HepG2 (cell line): ENCODE measurements around the gene HAUS5. TPM values are rescaled to one million over a fixed set of nuclear protein-coding genes. Genes with fewer than 3 reads are reported as not detected.

Source experiments
- CREB1 ChIP-seq, 2 experiments: fragments of 450-650 bp in 1 of 2; IDR thresholded peaks; 2 replicates each; pipeline ENCODE4 v1.6.1; 2016 to 2017; ENCODE audit warnings: control low read depth in 1 of 2, mild to moderate bottlenecking in 1 of 2, missing compliant biosample characterization in 1 of 2, missing genetic modification characterization in 1 of 2
- HMGA1 ChIP-seq: sonication (generic); formaldehyde crosslinking; conservative IDR thresholded peaks from 2 replicates; pipeline ENCODE4 v1.4.0; 2020; ENCODE audit warnings: missing genetic modification reagents
- JARID2 ChIP-seq: sonication (generic); formaldehyde crosslinking; IDR thresholded peaks from 2 replicates; pipeline ENCODE4 v1.8.1; 2023; ENCODE audit warnings: missing genetic modification reagents, inconsistent platforms; ENCODE audit not compliant: insufficient replicate concordance
- NFYB ChIP-seq: sonication (generic); formaldehyde crosslinking; IDR thresholded peaks from 2 replicates; pipeline ENCODE4 v1.4.0; 2020; ENCODE audit warnings: missing genetic modification reagents
- PLRG1 ChIP-seq: fragments of 450-650 bp; conservative IDR thresholded peaks from 2 replicates; pipeline ENCODE4 v1.6.1; 2016
- SIN3A ChIP-seq: IDR thresholded peaks from 2 replicates; pipeline ENCODE4 v1.6.1; 2011; ENCODE audit warnings: low read depth, mild to moderate bottlenecking, control low read depth, low read length, borderline replicate concordance
- SMARCE1 ChIP-seq: fragments of 450-650 bp; IDR thresholded peaks from 2 replicates; pipeline ENCODE4 v1.6.1; 2017; ENCODE audit warnings: borderline replicate concordance
- ZNF501 ChIP-seq: sonication (generic); formaldehyde crosslinking; IDR thresholded peaks from 2 replicates; pipeline ENCODE4 v1.5.1; 2020; ENCODE audit warnings: mild to moderate bottlenecking, moderate library complexity, missing genetic modification reagents
- ZNF678 ChIP-seq: sonication (generic); formaldehyde crosslinking; IDR thresholded peaks from 2 replicates; pipeline ENCODE4 v1.4.0; 2020; ENCODE audit warnings: mild to moderate bottlenecking, missing genetic modification reagents
- ZSCAN21 ChIP-seq: sonication (generic); formaldehyde crosslinking; IDR thresholded peaks from 2 replicates; pipeline ENCODE4 v1.8.0; 2022; ENCODE audit warnings: mild to moderate bottlenecking, missing genetic modification reagents, moderate library complexity, borderline replicate concordance
- polyA plus RNA-seq, 8 experiments: library from polyadenylated mRNA; depleted of rRNA in 3 of 8; stranded (reverse) in 7 of 8; unstranded in 1 of 8; fragments of >200 nt; fragmentation: Illumina TruSeq in 4 of 8; extraction: Trizol in 4 of 8; gene quantifications; 2 replicates each; pipeline versions ENCODE4 v1.2.1 to v1.2.3, GENCODE V29; 2011 to 2016; ENCODE audit warnings: low read depth in 4 of 8, missing spikeins in 1 of 8, mixed read lengths in 1 of 8; ENCODE audit not compliant: insufficient read depth in 1 of 8
- total RNA-seq, 5 experiments: library from RNA; depleted of rRNA; stranded (reverse); fragments of >200 nt; fragmentation: Illumina TruSeq; extraction: Trizol; gene quantifications; 2 replicates each; pipeline ENCODE4 v1.2.3, GENCODE V29; 2016; ENCODE audit warnings: low read depth in 1 of 5
- TF ChIP-seq, protein P1 (sequence below): sonication (generic); formaldehyde crosslinking; IDR thresholded peaks from 2 replicates; pipeline ENCODE4 v1.5.0; 2020; ENCODE audit warnings: mild to moderate bottlenecking, missing genetic modification reagents, borderline replicate concordance
- TF ChIP-seq, protein P2 (sequence below): sonication (generic); formaldehyde crosslinking; IDR thresholded peaks from 2 replicates; pipeline ENCODE4 v1.4.0; 2020; ENCODE audit warnings: missing genetic modification reagents
- TF ChIP-seq, protein P3 (sequence below): sonication (generic); formaldehyde crosslinking; IDR thresholded peaks from 2 replicates; pipeline ENCODE4 v1.8.0; 2022; ENCODE audit warnings: missing genetic modification reagents, low read depth, mild to moderate bottlenecking, borderline replicate concordance
- TF ChIP-seq, protein P4 (sequence below): conservative IDR thresholded peaks from 2 replicates; pipeline ENCODE4 v1.6.1; 2018; ENCODE audit warnings: missing genetic modification reagents
- TF ChIP-seq, protein P5 (sequence below): IDR thresholded peaks from 2 replicates; pipeline ENCODE4 v1.6.1; 2018; ENCODE audit warnings: missing genetic modification reagents, mild to moderate bottlenecking, missing compliant biosample characterization

Gene HAUS5
- total and polyA plus RNA-seq, 2 of the 13 experiments (the other 11 are each of a cell fraction or from before 2014, with no cell fraction given) = 10.3 to 17.7 TPM

GRCh38 chr19:35612559-35613321 lies at the start of gene HAUS5 (continued):
- TF ChIP-seq, protein P1, sequence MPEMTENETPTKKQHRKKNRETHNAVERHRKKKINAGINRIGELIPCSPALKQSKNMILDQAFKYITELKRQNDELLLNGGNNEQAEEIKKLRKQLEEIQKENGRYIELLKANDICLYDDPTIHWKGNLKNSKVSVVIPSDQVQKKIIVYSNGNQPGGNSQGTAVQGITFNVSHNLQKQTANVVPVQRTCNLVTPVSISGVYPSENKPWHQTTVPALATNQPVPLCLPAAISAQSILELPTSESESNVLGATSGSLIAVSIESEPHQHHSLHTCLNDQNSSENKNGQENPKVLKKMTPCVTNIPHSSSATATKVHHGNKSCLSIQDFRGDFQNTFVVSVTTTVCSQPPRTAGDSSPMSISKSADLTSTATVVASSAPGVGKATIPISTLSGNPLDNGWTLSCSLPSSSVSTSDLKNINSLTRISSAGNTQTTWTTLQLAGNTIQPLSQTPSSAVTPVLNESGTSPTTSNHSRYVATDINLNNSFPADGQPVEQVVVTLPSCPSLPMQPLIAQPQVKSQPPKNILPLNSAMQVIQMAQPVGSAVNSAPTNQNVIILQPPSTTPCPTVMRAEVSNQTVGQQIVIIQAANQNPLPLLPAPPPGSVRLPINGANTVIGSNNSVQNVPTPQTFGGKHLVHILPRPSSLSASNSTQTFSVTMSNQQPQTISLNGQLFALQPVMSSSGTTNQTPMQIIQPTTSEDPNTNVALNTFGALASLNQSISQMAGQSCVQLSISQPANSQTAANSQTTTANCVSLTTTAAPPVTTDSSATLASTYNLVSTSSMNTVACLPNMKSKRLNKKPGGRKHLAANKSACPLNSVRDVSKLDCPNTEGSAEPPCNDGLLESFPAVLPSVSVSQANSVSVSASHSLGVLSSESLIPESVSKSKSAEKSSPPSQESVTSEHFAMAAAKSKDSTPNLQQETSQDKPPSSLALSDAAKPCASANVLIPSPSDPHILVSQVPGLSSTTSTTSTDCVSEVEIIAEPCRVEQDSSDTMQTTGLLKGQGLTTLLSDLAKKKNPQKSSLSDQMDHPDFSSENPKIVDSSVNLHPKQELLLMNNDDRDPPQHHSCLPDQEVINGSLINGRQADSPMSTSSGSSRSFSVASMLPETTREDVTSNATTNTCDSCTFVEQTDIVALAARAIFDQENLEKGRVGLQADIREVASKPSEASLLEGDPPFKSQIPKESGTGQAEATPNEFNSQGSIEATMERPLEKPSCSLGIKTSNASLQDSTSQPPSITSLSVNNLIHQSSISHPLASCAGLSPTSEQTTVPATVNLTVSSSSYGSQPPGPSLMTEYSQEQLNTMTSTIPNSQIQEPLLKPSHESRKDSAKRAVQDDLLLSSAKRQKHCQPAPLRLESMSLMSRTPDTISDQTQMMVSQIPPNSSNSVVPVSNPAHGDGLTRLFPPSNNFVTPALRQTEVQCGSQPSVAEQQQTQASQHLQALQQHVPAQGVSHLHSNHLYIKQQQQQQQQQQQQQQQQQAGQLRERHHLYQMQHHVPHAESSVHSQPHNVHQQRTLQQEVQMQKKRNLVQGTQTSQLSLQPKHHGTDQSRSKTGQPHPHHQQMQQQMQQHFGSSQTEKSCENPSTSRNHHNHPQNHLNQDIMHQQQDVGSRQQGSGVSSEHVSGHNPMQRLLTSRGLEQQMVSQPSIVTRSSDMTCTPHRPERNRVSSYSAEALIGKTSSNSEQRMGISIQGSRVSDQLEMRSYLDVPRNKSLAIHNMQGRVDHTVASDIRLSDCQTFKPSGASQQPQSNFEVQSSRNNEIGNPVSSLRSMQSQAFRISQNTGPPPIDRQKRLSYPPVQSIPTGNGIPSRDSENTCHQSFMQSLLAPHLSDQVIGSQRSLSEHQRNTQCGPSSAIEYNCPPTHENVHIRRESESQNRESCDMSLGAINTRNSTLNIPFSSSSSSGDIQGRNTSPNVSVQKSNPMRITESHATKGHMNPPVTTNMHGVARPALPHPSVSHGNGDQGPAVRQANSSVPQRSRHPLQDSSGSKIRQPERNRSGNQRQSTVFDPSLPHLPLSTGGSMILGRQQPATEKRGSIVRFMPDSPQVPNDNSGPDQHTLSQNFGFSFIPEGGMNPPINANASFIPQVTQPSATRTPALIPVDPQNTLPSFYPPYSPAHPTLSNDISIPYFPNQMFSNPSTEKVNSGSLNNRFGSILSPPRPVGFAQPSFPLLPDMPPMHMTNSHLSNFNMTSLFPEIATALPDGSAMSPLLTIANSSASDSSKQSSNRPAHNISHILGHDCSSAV = no peak
- TF ChIP-seq, protein P2, sequence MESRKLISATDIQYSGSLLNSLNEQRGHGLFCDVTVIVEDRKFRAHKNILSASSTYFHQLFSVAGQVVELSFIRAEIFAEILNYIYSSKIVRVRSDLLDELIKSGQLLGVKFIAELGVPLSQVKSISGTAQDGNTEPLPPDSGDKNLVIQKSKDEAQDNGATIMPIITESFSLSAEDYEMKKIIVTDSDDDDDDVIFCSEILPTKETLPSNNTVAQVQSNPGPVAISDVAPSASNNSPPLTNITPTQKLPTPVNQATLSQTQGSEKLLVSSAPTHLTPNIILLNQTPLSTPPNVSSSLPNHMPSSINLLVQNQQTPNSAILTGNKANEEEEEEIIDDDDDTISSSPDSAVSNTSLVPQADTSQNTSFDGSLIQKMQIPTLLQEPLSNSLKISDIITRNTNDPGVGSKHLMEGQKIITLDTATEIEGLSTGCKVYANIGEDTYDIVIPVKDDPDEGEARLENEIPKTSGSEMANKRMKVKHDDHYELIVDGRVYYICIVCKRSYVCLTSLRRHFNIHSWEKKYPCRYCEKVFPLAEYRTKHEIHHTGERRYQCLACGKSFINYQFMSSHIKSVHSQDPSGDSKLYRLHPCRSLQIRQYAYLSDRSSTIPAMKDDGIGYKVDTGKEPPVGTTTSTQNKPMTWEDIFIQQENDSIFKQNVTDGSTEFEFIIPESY (CRISPR knock-in tag) = no peak
- no peak for TF ChIP-seq PLRG1
- peak; percentile 100 for TF ChIP-seq CREB1 (IDR thresholded peaks at IDR 0.05)
- TF ChIP-seq CREB1 (CRISPR knock-in tag; IDR thresholded peaks at IDR 0.05) = peak; percentile 100
- TF ChIP-seq HMGA1 = no peak
- TF ChIP-seq, protein P3, sequence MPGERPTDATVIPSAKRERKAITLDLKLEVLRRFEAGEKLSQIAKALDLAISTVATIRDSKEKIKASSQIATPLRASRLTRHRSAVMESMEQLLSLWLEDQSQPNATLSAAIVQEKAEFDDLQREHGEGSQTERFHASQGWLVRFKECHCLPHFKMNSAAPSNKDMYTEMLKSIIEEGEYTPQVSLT (CRISPR knock-in tag) = no peak
- TF ChIP-seq, protein P4, sequence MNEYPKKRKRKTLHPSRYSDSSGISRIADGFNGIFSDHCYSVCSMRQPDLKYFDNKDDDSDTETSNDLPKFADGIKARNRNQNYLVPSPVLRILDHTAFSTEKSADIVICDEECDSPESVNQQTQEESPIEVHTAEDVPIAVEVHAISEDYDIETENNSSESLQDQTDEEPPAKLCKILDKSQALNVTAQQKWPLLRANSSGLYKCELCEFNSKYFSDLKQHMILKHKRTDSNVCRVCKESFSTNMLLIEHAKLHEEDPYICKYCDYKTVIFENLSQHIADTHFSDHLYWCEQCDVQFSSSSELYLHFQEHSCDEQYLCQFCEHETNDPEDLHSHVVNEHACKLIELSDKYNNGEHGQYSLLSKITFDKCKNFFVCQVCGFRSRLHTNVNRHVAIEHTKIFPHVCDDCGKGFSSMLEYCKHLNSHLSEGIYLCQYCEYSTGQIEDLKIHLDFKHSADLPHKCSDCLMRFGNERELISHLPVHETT (CRISPR knock-in tag) = 0 out of 2 replicates have a peak, but pooled peaks have one; percentile 47
- TF ChIP-seq, protein P5, sequence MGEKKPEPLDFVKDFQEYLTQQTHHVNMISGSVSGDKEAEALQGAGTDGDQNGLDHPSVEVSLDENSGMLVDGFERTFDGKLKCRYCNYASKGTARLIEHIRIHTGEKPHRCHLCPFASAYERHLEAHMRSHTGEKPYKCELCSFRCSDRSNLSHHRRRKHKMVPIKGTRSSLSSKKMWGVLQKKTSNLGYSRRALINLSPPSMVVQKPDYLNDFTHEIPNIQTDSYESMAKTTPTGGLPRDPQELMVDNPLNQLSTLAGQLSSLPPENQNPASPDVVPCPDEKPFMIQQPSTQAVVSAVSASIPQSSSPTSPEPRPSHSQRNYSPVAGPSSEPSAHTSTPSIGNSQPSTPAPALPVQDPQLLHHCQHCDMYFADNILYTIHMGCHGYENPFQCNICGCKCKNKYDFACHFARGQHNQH = peak; percentile 80; the same call in 1 of the 2 replicates
- TF ChIP-seq SMARCE1 = no peak
- TF ChIP-seq ZNF678 (CRISPR knock-in tag) = no peak
- peak; percentile 51 for TF ChIP-seq JARID2 (CRISPR knock-in tag)
- TF ChIP-seq SIN3A = peak; percentile 86; the same call in 1 of the 2 replicates
- TF ChIP-seq NFYB (CRISPR knock-in tag) = peak; percentile 25; the same call in 1 of the 2 replicates
- TF ChIP-seq ZSCAN21 (CRISPR knock-in tag) = peak; percentile 73; the same call in 1 of the 2 replicates
- TF ChIP-seq ZNF501 (CRISPR knock-in tag) = peak; percentile 79
